HG02798 (cell line): ENCODE data around the gene TOX2.

Experiments used
- ATAC-seq: cut with Tn5 transposase; IDR thresholded peaks from one replicate; pipeline ENCODE4 v1.9.1; 2021; ENCODE audit warnings: mild to moderate bottlenecking; ENCODE audit not compliant: unreplicated experiment, poor library complexity

Gene TOX2

GRCh38 chr20:44089987-44090674 is 175.5 kb downstream of the TOX2 start:
- ATAC-seq, result peak; percentile 81

GRCh38 chr20:44091026-44091425 is 176.4 kb downstream of the TOX2 start:
- ATAC-seq, result no peak

- no peak for ATAC-seq
Measured at GRCh38 chr20:44092551-44093248, 178.0 kb downstream of the TOX2 start.

GRCh38 chr20:44093249-44093582 is 178.6 kb downstream of the TOX2 start:
- ATAC-seq, result no peak

GRCh38 chr20:44095831-44096230 is 181.2 kb downstream of the TOX2 start:
- ATAC-seq, result no peak

GRCh38 chr20:44097521-44098255 is 183.0 kb downstream of the TOX2 start:
- ATAC-seq, result no peak

GRCh38 chr20:44098256-44098630 is 183.6 kb downstream of the TOX2 start:
- no peak for ATAC-seq

- ATAC-seq, result no peak
Measured at GRCh38 chr20:44098657-44099056, 184.0 kb downstream of the TOX2 start.

- ATAC-seq, result no peak
Measured at GRCh38 chr20:44099832-44100231, 185.2 kb downstream of the TOX2 start.

- ATAC-seq, result no peak
Measured at GRCh38 chr20:44102582-44102981, 187.9 kb downstream of the TOX2 start.

- ATAC-seq, result no peak
Measured at GRCh38 chr20:44104798-44105517, 190.3 kb downstream of the TOX2 start.

GRCh38 chr20:44106615-44107014 is 192.0 kb downstream of the TOX2 start:
- ATAC-seq, result no peak

GRCh38 chr20:44109951-44110361 is 195.3 kb downstream of the TOX2 start:
- no peak for ATAC-seq

- ATAC-seq, result no peak
Measured at GRCh38 chr20:44110816-44111568, 196.3 kb downstream of the TOX2 start.

GRCh38 chr20:44111712-44112335 is 197.2 kb downstream of the TOX2 start:
- no peak for ATAC-seq

- no peak for ATAC-seq
Measured at GRCh38 chr20:44112456-44112855, 197.8 kb downstream of the TOX2 start.

- no peak for ATAC-seq
Measured at GRCh38 chr20:44112889-44113617, 198.4 kb downstream of the TOX2 start.

GRCh38 chr20:44113618-44114376 is 199.1 kb downstream of the TOX2 start:
- ATAC-seq, result no peak
